NB4 (cell line): ENCODE measurements around the gene TPBGL.

ENCODE experiments used
- CTCF ChIP-seq: IDR thresholded peaks from one replicate; pipeline ENCODE4 v1.5.1; 2012; ENCODE audit warnings: low read depth, low read length
- POLR2A ChIP-seq: IDR thresholded peaks from 2 replicates; pipeline ENCODE4 v1.6.1; 2011; ENCODE audit warnings: mild to moderate bottlenecking; ENCODE audit not compliant: insufficient read length; ENCODE audit errors: extremely low read depth

GRCh38 chr11:75289511-75289760, 48.9 kb downstream of the TPBGL start:
- TF ChIP-seq CTCF = no peak
- TF ChIP-seq POLR2A = no peak
